ENCODE measurements around the gene GIPC3.

Gene GIPC3

GRCh38 chr19:3537438-3538240 is 47.6 kb upstream of the GIPC3 start:
- H3K4me3 ChIP-seq (ENCODE audit: low read depth, low read length): no peak overlapping the region
- peak; percentile 67 for DNase-seq (ENCODE audit: low read depth)
- TF ChIP-seq MYC (IDR thresholded peaks at IDR 0.05; ENCODE audit: low read depth, low read length): peak; percentile 51
- no peak for TF ChIP-seq CTCF (IDR thresholded peaks at IDR 0.05; ENCODE audit: low read depth, low read length)
- no peak for TF ChIP-seq POLR2A (IDR thresholded peaks at IDR 0.05; ENCODE audit: extremely low read depth, insufficient read length)
- TF ChIP-seq MAX (IDR thresholded peaks at IDR 0.05; ENCODE audit: low read depth, low read length): 0 out of 2 replicates have a peak, but pooled peaks have one; percentile 19

- H3K4me3 ChIP-seq (ENCODE audit: low read depth, low read length): no peak overlapping the region
- no peak for DNase-seq (ENCODE audit: low read depth)
- TF ChIP-seq CTCF (IDR thresholded peaks at IDR 0.05; ENCODE audit: low read depth, low read length) (no peak), MYC (IDR thresholded peaks at IDR 0.05; ENCODE audit: low read depth, low read length) (no peak), MAX (IDR thresholded peaks at IDR 0.05; ENCODE audit: low read depth, low read length) (no peak), POLR2A (IDR thresholded peaks at IDR 0.05; ENCODE audit: extremely low read depth, insufficient read length) (no peak)
These were observed 46.9 kb upstream of the GIPC3 start for GRCh38 chr19:3538258-3538929.

GRCh38 chr19:3538965-3539755 is 46.1 kb upstream of the GIPC3 start, which contains the start of gene TEKTIP1:
Gene TEKTIP1 (plus strand): TSS chr19:3539174. CDS start chr19:3539178, 4 bp downstream.
- DNase-seq (ENCODE audit: low read depth): no peak
- no peak within 1 kb of the TSS for H3K4me3 ChIP-seq (ENCODE audit: low read depth, low read length)
- TF ChIP-seq POLR2A (IDR thresholded peaks at IDR 0.05; ENCODE audit: extremely low read depth, insufficient read length) (no peak), MYC (IDR thresholded peaks at IDR 0.05; ENCODE audit: low read depth, low read length) (no peak), CTCF (IDR thresholded peaks at IDR 0.05; ENCODE audit: low read depth, low read length) (no peak), MAX (IDR thresholded peaks at IDR 0.05; ENCODE audit: low read depth, low read length) (no peak)

GRCh38 chr19:3539756-3540118 is 45.5 kb upstream of the GIPC3 start:
- no peak overlapping the region for H3K4me3 ChIP-seq (ENCODE audit: low read depth, low read length)
- TF ChIP-seq CTCF (IDR thresholded peaks at IDR 0.05; ENCODE audit: low read depth, low read length): no peak
- no peak for TF ChIP-seq MAX (IDR thresholded peaks at IDR 0.05; ENCODE audit: low read depth, low read length)
- no peak for TF ChIP-seq MYC (IDR thresholded peaks at IDR 0.05; ENCODE audit: low read depth, low read length)
- TF ChIP-seq POLR2A (IDR thresholded peaks at IDR 0.05; ENCODE audit: extremely low read depth, insufficient read length): no peak
- DNase-seq (ENCODE audit: low read depth): no peak

- H3K4me3 ChIP-seq (ENCODE audit: low read depth, low read length): no peak overlapping the region
- TF ChIP-seq MAX (IDR thresholded peaks at IDR 0.05; ENCODE audit: low read depth, low read length) (no peak), POLR2A (IDR thresholded peaks at IDR 0.05; ENCODE audit: extremely low read depth, insufficient read length) (no peak), CTCF (IDR thresholded peaks at IDR 0.05; ENCODE audit: low read depth, low read length) (no peak), MYC (IDR thresholded peaks at IDR 0.05; ENCODE audit: low read depth, low read length) (no peak)
- DNase-seq (ENCODE audit: low read depth): no peak
These were observed 41.9 kb upstream of the GIPC3 start for GRCh38 chr19:3543150-3544057.
